Ecto neural progenitor cell (in vitro differentiated cells): ENCODE results near the gene PGM5.

Source experiments
- DNase-seq: peaks from one replicate; pipeline ENCODE4 v3.0.0-alpha.2; 2018; ENCODE audit warnings: low spot score

The PGM5 gene

GRCh38 chr9:68437785-68438184, 81.4 kb downstream of the PGM5 start:
- no peak for DNase-seq

GRCh38 chr9:68443624-68444023, 87.2 kb downstream of the PGM5 start:
- no peak for DNase-seq

GRCh38 chr9:68446836-68447235, 90.4 kb downstream of the PGM5 start:
- DNase-seq: no peak

GRCh38 chr9:68447611-68448010, 91.2 kb downstream of the PGM5 start:
- no peak for DNase-seq

- no peak for DNase-seq
Measured at GRCh38 chr9:68454579-68455334, 98.3 kb downstream of the PGM5 start.

- DNase-seq: no peak
Measured at GRCh38 chr9:68455451-68455850, 99.0 kb downstream of the PGM5 start.

- DNase-seq: no peak
Measured at GRCh38 chr9:68457803-68458202, 101.4 kb downstream of the PGM5 start.

- no peak for DNase-seq
Measured at GRCh38 chr9:68458918-68459317, 102.5 kb downstream of the PGM5 start.

GRCh38 chr9:68462105-68462775, 105.8 kb downstream of the PGM5 start:
- no peak for DNase-seq

GRCh38 chr9:68470067-68470466, 113.7 kb downstream of the PGM5 start:
- no peak for DNase-seq

- DNase-seq: no peak
Measured at GRCh38 chr9:68470634-68471033, 114.2 kb downstream of the PGM5 start.

- no peak for DNase-seq
Measured at GRCh38 chr9:68472119-68472518, 115.7 kb downstream of the PGM5 start.

- DNase-seq: no peak
Measured at GRCh38 chr9:68473790-68474189, 117.4 kb downstream of the PGM5 start.

GRCh38 chr9:68476422-68476821, 120.0 kb downstream of the PGM5 start:
- DNase-seq: no peak

GRCh38 chr9:68476847-68477246, 120.4 kb downstream of the PGM5 start:
- DNase-seq: no peak

GRCh38 chr9:68480807-68481206, 124.4 kb downstream of the PGM5 start:
- DNase-seq: no peak

GRCh38 chr9:68482548-68482947, 126.1 kb downstream of the PGM5 start:
- no peak for DNase-seq

- DNase-seq: no peak
Measured at GRCh38 chr9:68488126-68488525, 131.7 kb downstream of the PGM5 start.

- no peak for DNase-seq
Measured at GRCh38 chr9:68489646-68490045, 133.2 kb downstream of the PGM5 start.

- DNase-seq: no peak
Measured at GRCh38 chr9:68492806-68493205, 136.4 kb downstream of the PGM5 start.

- no peak for DNase-seq
Measured at GRCh38 chr9:68493541-68493940, 137.1 kb downstream of the PGM5 start.

- DNase-seq: no peak
Measured at GRCh38 chr9:68493958-68494577, 137.7 kb downstream of the PGM5 start.

GRCh38 chr9:68495247-68495646, 138.8 kb downstream of the PGM5 start:
- DNase-seq: no peak
